ENCODE data around the gene CCL16.

- no peak for TF ChIP-seq CTCF (IDR thresholded peaks at IDR 0.05)
- no peak for TF ChIP-seq POLR2A (IDR thresholded peaks at IDR 0.05)
- TF ChIP-seq EP300 (IDR thresholded peaks at IDR 0.05), result no peak
Observed at GRCh38 chr17:35984140-35984539, 2.8 kb upstream of the CCL16 start.

All from upper lobe of left lung (tissue), 4 donors.